Measurements from ENCODE around the gene CCDC149.

Gene CCDC149

GRCh38 chr4:24877868-24878635, 34.8 kb downstream of the CCDC149 start:
- DNase-seq = no peak

DNA sequence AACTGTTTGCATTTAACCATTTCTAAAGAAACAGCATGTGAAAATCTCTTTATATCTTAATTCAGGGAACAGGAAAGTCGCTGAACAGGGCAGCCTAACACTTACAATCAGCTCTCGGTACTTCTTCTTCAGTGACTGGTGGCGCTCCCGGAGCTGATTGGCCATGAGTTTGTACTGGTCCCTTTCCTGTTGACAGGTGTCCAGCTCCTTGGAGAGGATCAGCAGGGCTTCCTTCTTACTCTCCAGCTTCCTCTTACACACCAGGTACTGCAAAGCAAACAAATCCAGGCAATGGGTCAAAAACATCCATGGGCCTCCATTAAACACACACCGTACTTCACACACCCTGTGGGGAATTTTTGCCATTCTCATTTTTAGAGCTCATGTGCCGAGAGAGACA, 36.4 kb downstream of the CCDC149 start:
- DNase-seq = no peak

- no peak for DNase-seq
Observed at GRCh38 chr4:24872720-24873119, 40.1 kb downstream of the CCDC149 start.

- DNase-seq = no peak
Observed at GRCh38 chr4:24871210-24871609, 41.6 kb downstream of the CCDC149 start.

DNA sequence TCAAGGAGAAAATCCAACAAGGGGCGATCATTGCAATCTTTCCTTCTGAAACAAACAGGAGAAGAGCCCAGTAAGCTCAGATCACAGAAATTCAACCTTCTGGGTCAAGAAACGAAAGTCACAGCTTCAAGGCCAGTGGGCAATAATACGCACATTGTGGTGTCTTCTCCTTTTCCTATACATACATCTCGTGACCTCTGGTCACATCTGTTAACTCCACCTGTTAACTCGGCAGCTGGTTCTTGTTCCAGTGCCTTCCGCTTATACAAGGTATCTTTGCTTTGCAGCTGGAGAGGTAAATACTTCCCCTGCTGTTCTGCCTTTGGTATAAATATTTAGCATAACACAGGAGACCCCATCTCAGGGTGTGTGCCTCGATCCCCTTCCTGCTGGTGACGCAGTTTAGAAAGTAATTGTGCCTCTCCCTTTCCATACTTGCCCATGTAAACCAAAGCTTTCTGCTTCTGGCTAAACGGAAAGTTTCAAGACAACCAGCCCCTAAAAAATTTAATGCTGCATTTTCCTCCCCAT, 45.0 kb downstream of the CCDC149 start:
- DNase-seq = no peak

DNA sequence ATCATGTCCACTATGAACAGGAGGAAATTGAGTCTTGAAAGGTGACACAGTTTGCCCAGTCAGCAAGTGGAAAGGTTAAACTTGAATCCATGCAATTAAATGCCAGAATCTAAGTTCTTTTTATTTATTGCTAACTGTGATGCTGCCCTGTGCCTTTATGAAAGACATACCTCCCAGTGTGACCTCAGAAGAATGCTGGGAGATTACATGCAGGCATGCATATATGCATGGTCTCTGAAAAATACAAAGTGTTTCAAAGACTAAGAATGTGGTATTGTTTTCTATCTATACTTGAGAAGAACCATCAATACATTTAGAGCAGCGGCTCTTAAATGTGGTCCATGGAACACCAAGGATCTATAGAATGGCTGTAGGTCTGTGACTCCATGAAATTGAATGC, 45.6 kb downstream of the CCDC149 start:
- no peak for DNase-seq

GRCh38 chr4:24865401-24865800, 47.4 kb downstream of the CCDC149 start:
- DNase-seq = no peak

GRCh38 chr4:24863799-24864198, 49.0 kb downstream of the CCDC149 start:
- no peak for DNase-seq

DNA sequence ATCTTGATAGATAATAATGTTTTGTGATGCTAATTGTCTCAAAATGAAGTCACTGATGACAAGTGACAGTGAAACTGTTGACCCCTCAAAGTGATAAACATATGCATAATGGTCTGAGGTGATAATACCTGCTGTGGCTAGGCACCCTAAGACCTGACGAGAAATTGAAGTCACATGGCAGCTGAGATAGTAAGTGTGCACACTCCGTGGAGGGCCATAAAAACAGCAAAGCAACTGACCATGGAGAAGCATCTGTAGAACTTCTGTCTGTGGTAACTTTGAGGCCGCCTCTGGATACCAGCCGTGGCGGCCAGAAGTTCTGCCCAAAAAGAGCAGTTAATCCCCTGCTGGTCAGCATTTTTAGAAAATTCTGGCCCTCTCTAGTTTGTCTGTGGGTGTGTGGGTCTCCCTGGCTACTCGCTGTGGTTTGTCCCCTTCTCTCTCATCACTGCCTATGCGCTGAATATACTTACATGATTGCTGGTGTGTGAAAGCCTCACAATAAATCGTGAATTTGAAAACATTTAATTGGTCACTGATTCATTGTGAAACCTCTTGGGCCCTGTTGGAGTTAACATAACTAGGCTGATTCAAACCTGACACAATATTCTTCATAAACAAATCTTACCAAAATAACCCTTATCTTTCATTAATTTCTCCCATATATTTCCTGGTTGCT, 50.6 kb downstream of the CCDC149 start:
- DNase-seq = no peak

GRCh38 chr4:24858550-24858949, 54.3 kb downstream of the CCDC149 start:
- DNase-seq = no peak

- no peak for DNase-seq
Observed at GRCh38 chr4:24858026-24858425, 54.8 kb downstream of the CCDC149 start.

DNA sequence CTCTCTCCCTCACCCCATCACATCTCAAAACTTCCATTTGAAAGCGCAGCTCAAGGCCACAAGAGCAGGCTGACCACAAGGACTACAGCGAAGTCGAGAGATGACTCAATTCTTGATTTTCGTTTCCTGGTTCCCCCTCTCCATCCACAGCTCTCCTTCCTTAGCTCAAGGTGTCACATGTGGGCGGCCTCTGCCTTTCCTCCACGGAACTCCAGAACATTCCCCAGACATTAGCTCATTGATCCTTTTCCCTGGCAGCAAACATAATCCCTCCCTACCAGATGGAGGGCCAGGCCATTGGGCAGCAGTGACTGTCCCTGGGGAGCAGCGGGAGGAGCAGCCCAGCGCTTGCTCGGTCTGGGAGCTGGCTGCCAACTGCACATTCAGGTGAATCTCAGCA, 56.3 kb downstream of the CCDC149 start:
- DNase-seq = no peak

GRCh38 chr4:24855741-24856140, 57.1 kb downstream of the CCDC149 start:
- no peak for DNase-seq

GRCh38 chr4:24853142-24853541, 59.7 kb downstream of the CCDC149 start:
- DNase-seq = no peak

GRCh38 chr4:24850674-24851073, 62.2 kb downstream of the CCDC149 start:
- no peak for DNase-seq

DNA sequence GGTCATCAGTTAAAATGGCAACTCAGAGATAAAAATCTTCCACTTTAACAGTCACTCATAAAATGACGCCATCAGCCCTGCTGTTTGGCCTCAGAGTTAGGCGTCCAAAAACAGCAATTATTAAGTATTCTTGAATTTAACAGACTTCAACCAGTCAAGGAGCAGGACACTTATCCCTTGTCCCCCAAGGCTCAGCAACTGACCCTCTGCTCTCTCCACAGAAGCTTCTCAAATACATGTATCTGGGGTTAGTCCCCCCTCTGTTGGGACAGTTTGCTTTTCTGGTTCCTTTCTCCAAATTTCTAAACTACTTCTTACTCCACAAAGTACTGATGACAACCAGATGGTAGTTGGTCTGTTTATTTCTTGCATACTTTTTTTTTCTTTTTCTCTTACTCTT, 63.1 kb downstream of the CCDC149 start:
- no peak for DNase-seq

GRCh38 chr4:24849351-24849750, 63.5 kb downstream of the CCDC149 start:
- DNase-seq = no peak

GRCh38 chr4:24846716-24847115, 66.1 kb downstream of the CCDC149 start:
- DNase-seq = no peak

DNA sequence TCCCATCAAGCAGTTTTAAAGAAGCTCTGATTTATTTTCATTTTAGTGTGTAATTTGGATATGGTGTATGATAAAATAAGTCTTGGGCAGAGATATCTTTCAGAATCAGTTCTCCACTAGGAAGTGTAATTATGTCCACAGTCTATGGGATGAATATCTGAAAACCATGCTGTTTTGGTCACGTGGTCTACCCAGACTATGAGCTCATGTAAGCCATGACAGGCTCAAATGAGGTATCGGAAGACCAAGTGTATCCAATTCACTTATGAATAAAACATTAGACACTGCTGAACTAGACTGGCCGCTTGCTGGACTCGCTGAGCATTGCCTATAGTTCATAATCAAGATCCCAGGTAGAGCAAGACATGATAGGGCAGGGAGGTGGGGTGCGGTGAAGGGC, 66.9 kb downstream of the CCDC149 start:
- DNase-seq = no peak

DNA sequence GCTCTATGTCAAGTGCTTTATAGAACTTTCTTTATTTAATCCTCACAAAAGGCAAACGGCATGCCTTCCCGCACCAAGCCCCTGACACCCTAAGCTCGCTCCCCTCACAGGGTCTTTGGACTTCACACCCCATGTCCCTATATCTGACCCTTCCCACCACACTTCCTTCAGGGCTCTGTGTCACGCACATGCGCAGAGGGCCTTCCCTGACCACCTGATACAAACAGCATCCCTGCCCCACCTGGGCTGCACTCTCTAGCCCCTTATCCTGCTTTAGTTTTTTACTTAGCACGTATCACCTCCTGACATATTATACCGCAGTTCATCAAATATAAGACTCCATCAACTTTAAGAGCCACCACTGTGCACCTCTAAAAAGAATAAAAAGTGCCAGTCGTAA, 67.7 kb downstream of the CCDC149 start:
- no peak for DNase-seq

DNA sequence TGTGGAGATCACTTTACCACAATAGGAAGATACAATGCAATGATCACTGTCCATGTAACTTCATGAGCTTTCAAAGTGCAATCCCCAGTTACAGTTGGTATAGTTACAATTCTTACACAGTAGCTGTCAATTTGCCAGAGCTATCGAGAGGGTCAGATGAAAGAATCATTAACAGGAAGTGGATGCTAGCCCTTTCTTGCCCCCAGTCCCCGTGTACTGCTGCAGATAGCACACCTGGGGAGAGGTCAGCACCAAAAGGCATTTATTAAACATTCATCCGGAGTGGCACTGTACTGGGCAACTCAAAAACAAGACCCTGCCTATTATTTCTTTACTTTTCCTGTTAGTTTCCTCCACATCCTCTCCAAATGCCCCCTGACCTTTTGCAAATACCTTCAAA, 69.7 kb downstream of the CCDC149 start:
- no peak for DNase-seq

DNA sequence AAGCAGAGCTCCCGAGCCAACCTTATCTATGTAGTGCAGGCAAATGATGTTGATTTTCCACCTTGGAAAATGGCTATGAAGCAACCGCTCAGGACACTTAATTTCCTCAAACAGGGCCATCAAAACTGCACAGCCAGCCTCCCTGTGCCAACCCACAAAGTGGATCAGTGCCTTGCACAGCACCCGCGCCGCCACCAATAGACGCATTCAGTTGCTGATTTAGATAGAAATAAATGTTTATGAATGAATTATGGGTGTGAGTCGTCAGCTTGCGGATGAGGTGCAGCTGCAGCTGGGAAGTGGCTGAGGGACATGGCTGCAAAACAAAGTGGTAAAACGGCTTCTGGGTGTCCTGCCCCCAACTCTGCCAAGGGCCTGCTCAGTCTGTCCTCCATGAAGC, 70.5 kb downstream of the CCDC149 start:
- DNase-seq = no peak

- DNase-seq = no peak
Observed at GRCh38 chr4:24840826-24841543, 71.9 kb downstream of the CCDC149 start.

- no peak for DNase-seq
Observed at GRCh38 chr4:24840362-24840761, 72.5 kb downstream of the CCDC149 start.

All from NCI-H1436 treated with DMSO at 0.1 percent for 48 hours (cell line).